ENCODE results near the gene SVBP.

Gene SVBP

DNA sequence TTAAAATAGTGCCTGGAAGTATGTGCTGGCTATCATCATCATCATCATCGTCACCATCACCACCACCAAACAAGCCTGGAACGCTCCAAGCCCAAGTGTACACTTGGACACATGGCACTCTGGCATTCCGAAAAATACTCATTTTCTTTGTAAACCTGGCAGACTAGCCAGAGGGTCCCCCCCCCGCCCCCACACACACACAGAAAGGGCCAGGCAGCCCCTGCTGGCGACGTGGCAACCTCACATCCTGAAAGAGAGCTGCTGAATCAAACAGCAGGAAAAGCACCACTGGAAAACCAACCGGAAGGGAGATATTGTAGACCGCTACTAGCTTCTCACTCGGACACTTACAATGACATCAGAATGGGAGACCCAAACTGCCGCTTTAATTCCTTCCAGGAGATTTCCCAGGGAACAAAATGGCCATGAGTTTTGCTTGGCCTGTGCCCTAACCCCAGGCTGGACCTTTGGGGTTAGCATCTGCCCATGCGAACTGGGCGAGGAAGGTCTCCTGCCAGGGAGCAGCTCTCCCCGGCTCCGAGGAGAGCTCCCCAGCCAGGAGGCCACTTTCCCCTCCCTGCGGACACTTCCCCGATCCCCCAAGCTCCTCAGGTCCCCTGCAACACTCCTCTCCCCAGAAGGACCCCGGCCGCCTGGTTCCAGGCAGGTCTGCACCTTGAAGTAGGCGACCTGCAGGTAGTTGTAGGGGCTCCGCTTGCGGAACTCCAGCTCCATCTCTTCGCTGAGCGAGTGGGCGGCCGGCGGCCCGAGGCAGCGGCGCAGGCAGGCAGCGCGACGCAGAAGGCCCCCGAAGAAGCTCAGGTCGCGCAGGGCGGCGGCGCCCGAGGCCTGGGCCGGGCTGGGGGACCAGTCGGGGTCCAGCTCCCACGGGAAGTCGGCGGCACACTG is 51.1 kb downstream of the SVBP start (continued):
- TF ChIP-seq, protein P1, sequence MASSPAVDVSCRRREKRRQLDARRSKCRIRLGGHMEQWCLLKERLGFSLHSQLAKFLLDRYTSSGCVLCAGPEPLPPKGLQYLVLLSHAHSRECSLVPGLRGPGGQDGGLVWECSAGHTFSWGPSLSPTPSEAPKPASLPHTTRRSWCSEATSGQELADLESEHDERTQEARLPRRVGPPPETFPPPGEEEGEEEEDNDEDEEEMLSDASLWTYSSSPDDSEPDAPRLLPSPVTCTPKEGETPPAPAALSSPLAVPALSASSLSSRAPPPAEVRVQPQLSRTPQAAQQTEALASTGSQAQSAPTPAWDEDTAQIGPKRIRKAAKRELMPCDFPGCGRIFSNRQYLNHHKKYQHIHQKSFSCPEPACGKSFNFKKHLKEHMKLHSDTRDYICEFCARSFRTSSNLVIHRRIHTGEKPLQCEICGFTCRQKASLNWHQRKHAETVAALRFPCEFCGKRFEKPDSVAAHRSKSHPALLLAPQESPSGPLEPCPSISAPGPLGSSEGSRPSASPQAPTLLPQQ (tag by site-specific recombination; IDR thresholded peaks at IDR 0.05): 0 out of 2 replicates have a peak, but pooled peaks have one; percentile 35

DNA sequence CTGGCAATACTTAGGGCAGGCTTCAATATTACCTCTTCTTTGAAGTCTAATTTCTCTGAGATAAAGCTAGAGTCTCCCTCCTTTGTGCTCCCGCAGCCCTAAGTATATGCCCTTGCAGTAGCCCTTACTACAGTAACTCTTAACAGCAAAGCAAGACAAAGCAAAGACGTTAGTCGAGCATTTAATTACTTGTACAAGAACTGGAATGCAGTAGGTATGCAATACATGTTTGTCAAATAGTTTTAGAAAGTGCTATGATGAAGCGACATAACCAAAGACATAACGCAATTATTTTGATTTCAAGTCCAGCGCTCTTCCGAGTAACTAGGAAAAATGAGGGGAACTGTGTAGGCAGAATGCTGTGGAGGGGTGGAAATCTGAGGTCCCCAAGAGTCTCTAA is 51.9 kb downstream of the SVBP start:
- peaks cover 7 to 26% of the 10 kb centered on the region in 2 experiments; a peak in 2 of 3 replicates for H3K36me3 ChIP-seq (ENCODE audit: control insufficient read depth in 2 of 2, insufficient read depth in 1 of 2, low read length in 2 of 2)
- ChIA-PET CTCF (interaction anchor here (0.7 to 4.7 kb wide), 7 partner anchors 8 to 591 kb away, joined by 3 to 19 read pairs (median 4); partner anchors contain the start of gene ZNF691), POLR2A (interaction anchor here (0.6 to 3.4 kb wide), 7 partner anchors 7 to 131 kb away, joined by 3 to 35 read pairs (median 13); partner anchors contain the start of genes ERMAP, SVBP, YBX1 and ZNF691)
- peak overlapping the region; percentile 100 for H3K4me3 ChIP-seq (ENCODE audit: low read depth, low read length)
- no peaks in the 10 kb centered on the region for H3K4me1 ChIP-seq (ENCODE audit: control insufficient read depth, insufficient read depth, low read length)
- no peak overlapping the region for H3K27ac ChIP-seq (ENCODE audit: extremely low read depth, low read depth, low read length)
- TF ChIP-seq ZNF335 (tag by site-specific recombination; conservative IDR thresholded peaks at IDR 0.05) (no peak), ZBTB48 (tag by site-specific recombination; IDR thresholded peaks at IDR 0.05) (peak; percentile 35; the same call in 1 of the 2 replicates)
- TF ChIP-seq, protein P2, sequence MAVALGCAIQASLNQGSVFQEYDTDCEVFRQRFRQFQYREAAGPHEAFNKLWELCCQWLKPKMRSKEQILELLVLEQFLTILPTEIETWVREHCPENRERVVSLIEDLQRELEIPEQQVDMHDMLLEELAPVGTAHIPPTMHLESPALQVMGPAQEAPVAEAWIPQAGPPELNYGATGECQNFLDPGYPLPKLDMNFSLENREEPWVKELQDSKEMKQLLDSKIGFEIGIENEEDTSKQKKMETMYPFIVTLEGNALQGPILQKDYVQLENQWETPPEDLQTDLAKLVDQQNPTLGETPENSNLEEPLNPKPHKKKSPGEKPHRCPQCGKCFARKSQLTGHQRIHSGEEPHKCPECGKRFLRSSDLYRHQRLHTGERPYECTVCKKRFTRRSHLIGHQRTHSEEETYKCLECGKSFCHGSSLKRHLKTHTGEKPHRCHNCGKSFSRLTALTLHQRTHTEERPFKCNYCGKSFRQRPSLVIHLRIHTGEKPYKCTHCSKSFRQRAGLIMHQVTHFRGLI (tag by site-specific recombination; IDR thresholded peaks at IDR 0.05): no peak
- H3K9me3 ChIP-seq (ENCODE audit: control insufficient read depth, insufficient read depth, low read depth, low read length): no peaks in the 10 kb centered on the region

DNA sequence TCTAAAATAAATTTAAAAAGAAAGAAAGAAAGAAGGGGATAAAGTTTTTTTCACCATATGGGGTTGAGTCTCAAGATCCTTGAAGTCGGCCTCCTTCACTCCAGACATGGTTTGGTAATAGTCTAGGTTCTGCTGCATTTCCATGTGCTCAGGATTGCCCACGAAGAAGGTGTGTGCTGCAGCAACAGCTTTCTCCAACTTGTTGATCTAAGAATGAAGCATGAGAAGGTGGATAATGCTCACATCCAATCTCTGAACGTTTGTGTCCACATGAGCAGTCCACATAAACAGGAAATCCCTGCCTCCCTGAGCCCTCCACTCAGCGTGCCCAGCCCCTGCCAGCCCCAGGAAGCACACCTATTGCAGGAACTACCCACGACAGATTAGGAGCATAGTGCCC is 54.9 kb downstream of the SVBP start:
- TF ChIP-seq SCRT1 (tag by site-specific recombination; IDR thresholded peaks at IDR 0.05; ENCODE audit: borderline replicate concordance) (peak; percentile 88), SCRT2 (tag by site-specific recombination; IDR thresholded peaks at IDR 0.05) (peak; percentile 94), ZNF76 (tag by site-specific recombination; IDR thresholded peaks at IDR 0.05; ENCODE audit: borderline replicate concordance, low read depth) (no peak)
- Histone ChIP-seq H3K4me3 (ENCODE audit: low read depth, low read length) (no peak overlapping the region), H3K9me3 (ENCODE audit: control insufficient read depth, insufficient read depth, low read depth, low read length) (no peaks in the 10 kb centered on the region), H3K27ac (ENCODE audit: extremely low read depth, low read depth, low read length) (no peak overlapping the region), H3K4me1 (ENCODE audit: control insufficient read depth, insufficient read depth, low read length) (no peaks in the 10 kb centered on the region), H3K36me3 (ENCODE audit: control insufficient read depth in 2 of 2, insufficient read depth in 1 of 2, low read length in 2 of 2) (peaks cover 17 to 52% of the 10 kb centered on the region in 2 experiments)
- CTCF ChIA-PET: interaction anchor here (0.6 to 0.9 kb wide), 3 partner anchors 31 to 335 kb away, joined by 3 to 4 read pairs (median 4); no protein-coding TSS in a partner anchor
- POLR2A ChIA-PET: no interaction called here

DNA sequence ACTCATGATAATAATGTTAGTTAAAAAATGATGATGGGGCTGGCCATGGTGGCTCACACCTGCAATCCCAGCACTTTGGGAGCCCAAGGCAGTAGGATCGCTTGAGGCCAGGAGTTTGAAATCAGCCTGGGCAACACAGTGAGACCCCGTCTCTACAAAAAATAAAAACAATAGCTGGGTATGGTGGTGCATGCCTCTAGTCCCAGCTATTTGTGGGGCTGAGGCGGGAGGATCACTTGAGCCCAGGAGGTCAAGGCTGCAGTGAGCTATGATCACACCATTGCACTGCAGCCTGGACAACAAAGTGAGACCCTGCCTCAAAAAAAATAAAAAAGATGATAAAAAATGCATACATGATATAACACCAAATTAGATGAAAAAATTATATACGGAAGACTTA is 55.6 kb downstream of the SVBP start:
- no peak for TF ChIP-seq GLIS2 (tag by site-specific recombination; IDR thresholded peaks at IDR 0.05)
- peak; percentile 90 for TF ChIP-seq ZNF121 (tag by site-specific recombination; IDR thresholded peaks at IDR 0.05)

DNA sequence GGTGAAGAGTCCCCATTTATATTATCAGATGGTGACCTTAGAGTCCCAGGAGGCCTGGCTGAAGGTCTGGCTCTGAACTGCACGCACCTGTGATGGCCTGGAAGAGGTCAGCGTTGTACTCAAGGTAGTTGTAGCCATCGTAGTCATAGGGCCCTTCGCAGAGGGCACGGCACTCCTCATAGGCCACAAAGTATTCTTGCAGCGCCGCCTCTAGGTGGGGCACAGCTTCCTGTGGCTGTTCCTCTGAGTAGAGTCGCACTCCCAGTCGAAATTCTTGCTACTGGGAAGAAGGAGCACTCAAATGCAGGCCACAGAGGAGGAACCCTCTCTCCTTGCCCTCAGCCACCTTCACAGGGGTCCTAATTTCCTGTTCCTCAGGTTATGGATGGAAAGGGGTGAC is 58.1 kb downstream of the SVBP start:
- no peaks in the 10 kb centered on the region for H3K4me1 ChIP-seq (ENCODE audit: control insufficient read depth, insufficient read depth, low read length)
- H3K9me3 ChIP-seq (ENCODE audit: control insufficient read depth, insufficient read depth, low read depth, low read length): no peaks in the 10 kb centered on the region
- H3K36me3 ChIP-seq (ENCODE audit: control insufficient read depth in 2 of 2, insufficient read depth in 1 of 2, low read length in 2 of 2): peaks cover 17 to 83% of the 10 kb centered on the region in 2 experiments
- no peak overlapping the region for H3K4me3 ChIP-seq (ENCODE audit: low read depth, low read length)
- no peak overlapping the region for H3K27ac ChIP-seq (ENCODE audit: extremely low read depth, low read depth, low read length)
- CTCF ChIA-PET: interaction anchor here (0.5 to 1.4 kb wide), 6 partner anchors 11 to 315 kb away, joined by 3 to 6 read pairs (median 4); no protein-coding TSS in a partner anchor
- POLR2A ChIA-PET: interaction anchor here (2.4 kb wide), 1 partner anchor 7 kb away, joined by 10 read pairs; the partner anchor contains the start of genes C1orf50 and P3H1
- no peak for TF ChIP-seq WT1 (tag by site-specific recombination; IDR thresholded peaks at IDR 0.05)
- TF ChIP-seq PRDM1 (tag by site-specific recombination; IDR thresholded peaks at IDR 0.05): no peak
- no peak for TF ChIP-seq ZSCAN16 (tag by site-specific recombination; IDR thresholded peaks at IDR 0.05)
- TF ChIP-seq, protein P3, sequence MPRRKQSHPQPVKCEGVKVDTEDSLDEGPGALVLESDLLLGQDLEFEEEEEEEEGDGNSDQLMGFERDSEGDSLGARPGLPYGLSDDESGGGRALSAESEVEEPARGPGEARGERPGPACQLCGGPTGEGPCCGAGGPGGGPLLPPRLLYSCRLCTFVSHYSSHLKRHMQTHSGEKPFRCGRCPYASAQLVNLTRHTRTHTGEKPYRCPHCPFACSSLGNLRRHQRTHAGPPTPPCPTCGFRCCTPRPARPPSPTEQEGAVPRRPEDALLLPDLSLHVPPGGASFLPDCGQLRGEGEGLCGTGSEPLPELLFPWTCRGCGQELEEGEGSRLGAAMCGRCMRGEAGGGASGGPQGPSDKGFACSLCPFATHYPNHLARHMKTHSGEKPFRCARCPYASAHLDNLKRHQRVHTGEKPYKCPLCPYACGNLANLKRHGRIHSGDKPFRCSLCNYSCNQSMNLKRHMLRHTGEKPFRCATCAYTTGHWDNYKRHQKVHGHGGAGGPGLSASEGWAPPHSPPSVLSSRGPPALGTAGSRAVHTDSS (tag by site-specific recombination; IDR thresholded peaks at IDR 0.05): no peak
- no peak for TF ChIP-seq SETDB1 (IDR thresholded peaks at IDR 0.05; ENCODE audit: insufficient read length, low read length)
- no peak for TF ChIP-seq ZNF785 (tag by site-specific recombination; IDR thresholded peaks at IDR 0.05)
- no peak for TF ChIP-seq ZEB2 (tag by site-specific recombination; IDR thresholded peaks at IDR 0.05)
- TF ChIP-seq, protein P4, sequence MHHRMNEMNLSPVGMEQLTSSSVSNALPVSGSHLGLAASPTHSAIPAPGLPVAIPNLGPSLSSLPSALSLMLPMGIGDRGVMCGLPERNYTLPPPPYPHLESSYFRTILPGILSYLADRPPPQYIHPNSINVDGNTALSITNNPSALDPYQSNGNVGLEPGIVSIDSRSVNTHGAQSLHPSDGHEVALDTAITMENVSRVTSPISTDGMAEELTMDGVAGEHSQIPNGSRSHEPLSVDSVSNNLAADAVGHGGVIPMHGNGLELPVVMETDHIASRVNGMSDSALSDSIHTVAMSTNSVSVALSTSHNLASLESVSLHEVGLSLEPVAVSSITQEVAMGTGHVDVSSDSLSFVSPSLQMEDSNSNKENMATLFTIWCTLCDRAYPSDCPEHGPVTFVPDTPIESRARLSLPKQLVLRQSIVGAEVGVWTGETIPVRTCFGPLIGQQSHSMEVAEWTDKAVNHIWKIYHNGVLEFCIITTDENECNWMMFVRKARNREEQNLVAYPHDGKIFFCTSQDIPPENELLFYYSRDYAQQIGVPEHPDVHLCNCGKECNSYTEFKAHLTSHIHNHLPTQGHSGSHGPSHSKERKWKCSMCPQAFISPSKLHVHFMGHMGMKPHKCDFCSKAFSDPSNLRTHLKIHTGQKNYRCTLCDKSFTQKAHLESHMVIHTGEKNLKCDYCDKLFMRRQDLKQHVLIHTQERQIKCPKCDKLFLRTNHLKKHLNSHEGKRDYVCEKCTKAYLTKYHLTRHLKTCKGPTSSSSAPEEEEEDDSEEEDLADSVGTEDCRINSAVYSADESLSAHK (tag by site-specific recombination; IDR thresholded peaks at IDR 0.05): no peak

More for the DNA sequence above, 55.6 kb downstream of the SVBP start:
- no peak overlapping the region for H3K27ac ChIP-seq (ENCODE audit: extremely low read depth, low read depth, low read length)
- H3K4me1 ChIP-seq (ENCODE audit: control insufficient read depth, insufficient read depth, low read length): no peaks in the 10 kb centered on the region
- CTCF ChIA-PET: interaction anchor here (0.6 to 0.9 kb wide), 3 partner anchors 31 to 334 kb away, joined by 3 to 4 read pairs (median 4); no protein-coding TSS in a partner anchor
- peaks cover 17 to 58% of the 10 kb centered on the region in 2 experiments for H3K36me3 ChIP-seq (ENCODE audit: control insufficient read depth in 2 of 2, insufficient read depth in 1 of 2, low read length in 2 of 2)
- no peaks in the 10 kb centered on the region for H3K9me3 ChIP-seq (ENCODE audit: control insufficient read depth, insufficient read depth, low read depth, low read length)
- H3K4me3 ChIP-seq (ENCODE audit: low read depth, low read length): no peak overlapping the region
- POLR2A ChIA-PET: no interaction called here
